DMS153 (cell line): Measurements from ENCODE around the gene ATP1A3.

Experiments
- DNase-seq: peaks from one replicate; lab custom pipeline; 2025; lab: John Stamatoyannopoulos, UW

The ATP1A3 gene

DNA sequence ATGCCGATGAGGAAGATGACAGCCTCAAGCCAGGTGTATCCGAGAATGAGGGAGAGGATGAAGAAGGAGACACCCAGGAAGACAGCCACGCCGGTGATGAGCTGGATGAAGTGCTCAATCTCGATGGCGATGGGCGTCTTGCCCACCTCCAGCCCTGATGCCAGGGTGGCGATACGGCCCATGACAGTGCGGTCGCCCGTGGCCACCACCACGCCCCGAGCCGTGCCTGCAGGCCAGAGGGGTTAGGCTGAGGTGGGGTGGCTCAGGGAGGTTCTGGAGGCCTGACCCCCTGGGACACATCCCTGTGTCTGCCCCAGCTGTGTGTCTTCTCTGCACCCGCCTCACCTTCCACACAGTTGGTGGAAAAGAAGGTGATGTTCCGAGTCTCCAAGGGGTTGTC, 9.1 kb downstream of the ATP1A3 start:
- DNase-seq: no peak

DNA sequence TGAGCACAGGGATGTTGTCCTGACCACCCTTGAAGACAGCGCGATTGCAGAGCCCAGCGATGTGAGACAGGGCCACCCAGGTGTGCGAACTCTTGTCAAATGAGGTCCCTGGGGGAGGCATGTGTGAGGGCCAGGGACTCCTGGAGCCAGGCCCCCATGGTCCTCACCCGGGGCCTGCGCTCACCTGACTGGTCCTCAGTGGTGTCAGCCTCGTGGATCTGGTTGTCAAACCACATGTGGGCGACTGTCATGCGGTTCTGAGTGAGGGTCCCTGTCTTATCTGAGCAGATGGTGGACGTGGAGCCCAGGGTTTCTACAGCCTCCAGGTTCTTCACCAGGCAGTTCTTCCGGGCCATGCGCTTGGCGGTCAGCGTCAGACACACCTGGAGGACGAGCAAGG, 12.3 kb downstream of the ATP1A3 start:
- DNase-seq: no peak

DNA sequence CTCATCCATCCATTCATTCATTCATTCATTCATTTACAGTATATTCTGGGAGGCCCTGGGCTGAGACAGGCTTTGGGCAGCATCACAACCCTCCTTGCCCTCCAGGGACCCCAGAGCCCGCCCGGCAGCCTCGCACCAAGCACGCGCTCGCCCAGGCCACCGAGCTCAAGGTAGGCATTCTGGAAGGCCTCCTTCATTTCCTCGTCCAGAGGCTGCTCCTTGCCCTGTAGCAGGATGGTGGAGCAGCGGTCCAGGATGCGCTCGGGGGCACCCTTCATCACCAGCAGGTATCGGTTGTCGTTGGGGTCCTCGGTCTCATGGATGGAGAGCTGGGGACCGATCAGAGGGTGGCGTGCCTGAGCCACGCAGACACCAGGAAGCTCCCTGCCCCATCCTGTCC, 15.6 kb downstream of the ATP1A3 start:
- no peak for DNase-seq

DNA sequence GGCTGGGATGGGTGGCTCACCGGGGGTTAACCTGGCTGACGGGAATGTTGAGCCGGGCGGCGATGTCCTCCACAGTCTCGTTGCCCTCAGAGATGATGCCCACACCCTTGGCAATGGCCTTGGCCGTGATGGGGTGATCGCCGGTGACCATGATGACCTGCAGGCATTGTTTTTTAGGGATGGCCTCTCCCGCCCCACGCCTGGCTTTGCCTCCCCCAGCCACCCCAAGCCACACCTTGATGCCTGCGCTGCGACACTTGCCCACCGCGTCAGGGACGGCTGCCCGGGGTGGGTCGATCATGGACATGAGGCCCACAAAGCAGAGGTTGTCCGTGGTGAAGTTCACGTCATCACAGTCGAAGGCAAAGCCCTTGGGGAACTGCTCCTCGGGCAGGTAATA, 16.1 kb downstream of the ATP1A3 start:
- no peak for DNase-seq

DNA sequence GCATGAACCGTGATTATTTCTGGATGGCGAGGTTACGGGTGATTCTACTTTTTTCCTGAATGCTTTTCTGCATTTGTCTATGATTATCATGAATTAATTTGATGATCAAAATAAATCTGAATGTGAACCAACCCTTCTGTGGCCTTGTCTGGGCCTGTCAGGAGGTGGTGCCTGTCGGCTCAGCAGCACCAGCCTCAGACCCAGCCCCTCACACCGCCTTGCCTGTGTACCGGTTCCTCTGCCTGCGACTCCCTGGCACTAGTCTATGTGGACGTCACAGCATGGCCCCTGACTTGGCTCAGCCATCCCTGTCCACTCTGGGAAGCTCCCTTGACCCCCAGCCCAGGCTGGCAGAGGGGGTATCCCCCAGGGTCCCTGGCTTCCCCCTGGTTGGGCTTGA, 19.4 kb downstream of the ATP1A3 start:
- DNase-seq: no peak

DNA sequence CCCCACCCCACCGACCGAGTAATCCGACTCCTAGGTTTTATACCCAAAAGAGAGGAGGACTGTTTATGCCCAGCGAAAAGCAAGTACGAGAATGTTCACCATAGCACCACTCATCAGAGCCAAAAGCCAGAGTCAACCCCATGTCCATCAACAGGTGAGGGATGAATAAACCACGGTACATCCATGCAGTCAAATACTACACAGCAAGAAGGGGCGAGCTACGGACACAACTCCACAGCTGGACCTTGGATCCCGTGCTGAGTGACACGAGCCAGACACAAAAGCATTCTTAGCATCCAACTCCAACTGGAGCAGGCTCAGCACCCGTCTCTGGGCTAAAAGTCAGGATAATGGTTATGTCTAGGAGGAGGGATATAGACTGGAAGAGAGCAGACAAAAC, 22.7 kb downstream of the ATP1A3 start:
- no peak for DNase-seq

DNA sequence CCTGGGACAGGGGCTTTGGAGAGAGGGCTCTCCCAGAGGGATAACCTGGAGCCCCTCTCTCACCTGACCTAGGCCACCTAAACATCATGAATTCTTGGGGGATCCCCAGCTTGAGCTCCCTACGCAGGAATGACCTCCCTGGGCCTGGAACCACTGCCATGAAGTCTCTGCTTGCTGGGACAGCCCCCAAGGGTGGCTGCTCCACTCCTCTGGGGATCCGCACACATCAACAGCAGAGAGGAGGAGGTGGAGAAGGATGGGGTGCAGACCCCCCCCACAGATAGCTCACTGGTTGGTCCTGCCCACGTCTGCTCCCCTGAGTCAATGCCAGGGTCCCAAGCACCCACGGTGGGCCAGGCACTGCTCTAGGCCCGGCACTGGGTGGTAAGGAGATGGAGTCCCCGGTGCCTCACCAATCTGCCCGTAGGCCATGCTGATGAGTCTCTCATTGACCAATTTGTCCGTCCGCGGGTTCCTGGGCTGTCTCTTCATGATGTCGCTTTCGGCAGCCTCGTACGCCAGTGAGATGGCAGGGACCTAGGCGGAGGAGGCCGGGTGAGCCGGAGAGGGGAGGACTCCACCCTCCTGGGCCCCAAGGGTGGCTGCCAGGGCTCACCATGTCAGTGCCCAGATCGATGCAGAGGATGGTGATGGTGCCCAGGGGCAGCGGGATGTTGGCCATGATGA, 24.1 kb downstream of the ATP1A3 start:
- DNase-seq: no peak

DNA sequence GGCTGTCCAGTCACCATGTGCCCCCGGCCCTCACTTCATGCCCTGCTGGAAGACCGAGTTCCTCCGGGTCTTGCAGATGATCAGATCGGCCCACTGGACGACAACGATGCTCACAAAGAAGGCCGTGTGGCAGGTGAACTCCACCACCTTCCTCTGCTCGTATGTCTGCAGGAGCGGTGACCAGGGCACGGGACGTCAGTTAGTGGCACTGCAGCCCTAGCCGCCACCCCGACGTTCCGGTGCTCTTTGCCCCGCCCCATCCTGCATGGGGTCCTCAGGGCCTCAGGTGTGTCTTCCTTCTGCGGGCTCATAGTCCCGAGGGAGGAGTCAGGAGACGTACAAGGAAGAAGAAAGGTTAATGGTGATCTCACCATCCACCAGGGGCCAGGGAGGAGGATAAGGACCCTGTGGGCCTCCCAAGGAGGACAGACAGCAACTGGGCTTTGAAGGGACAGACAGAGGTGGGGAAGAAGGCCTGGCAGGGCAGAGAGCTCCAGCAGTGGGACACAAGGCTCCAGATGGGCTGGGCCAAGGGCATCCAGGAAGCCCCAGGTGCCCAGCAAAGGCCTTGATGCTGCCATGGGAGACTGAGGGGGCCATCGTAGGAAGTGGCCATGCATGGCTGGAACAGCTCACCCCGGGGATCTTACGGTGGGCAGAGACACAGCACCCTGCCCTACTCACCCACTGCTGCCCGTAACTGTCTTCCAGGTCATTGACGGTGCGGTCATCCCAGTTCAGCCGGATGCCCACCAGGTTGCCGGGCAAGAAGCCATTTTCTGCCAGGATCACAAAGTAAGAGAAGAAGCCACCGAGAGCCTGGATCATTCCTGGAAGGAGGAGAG, 25.1 kb downstream of the ATP1A3 start:
- DNase-seq: no peak

DNA sequence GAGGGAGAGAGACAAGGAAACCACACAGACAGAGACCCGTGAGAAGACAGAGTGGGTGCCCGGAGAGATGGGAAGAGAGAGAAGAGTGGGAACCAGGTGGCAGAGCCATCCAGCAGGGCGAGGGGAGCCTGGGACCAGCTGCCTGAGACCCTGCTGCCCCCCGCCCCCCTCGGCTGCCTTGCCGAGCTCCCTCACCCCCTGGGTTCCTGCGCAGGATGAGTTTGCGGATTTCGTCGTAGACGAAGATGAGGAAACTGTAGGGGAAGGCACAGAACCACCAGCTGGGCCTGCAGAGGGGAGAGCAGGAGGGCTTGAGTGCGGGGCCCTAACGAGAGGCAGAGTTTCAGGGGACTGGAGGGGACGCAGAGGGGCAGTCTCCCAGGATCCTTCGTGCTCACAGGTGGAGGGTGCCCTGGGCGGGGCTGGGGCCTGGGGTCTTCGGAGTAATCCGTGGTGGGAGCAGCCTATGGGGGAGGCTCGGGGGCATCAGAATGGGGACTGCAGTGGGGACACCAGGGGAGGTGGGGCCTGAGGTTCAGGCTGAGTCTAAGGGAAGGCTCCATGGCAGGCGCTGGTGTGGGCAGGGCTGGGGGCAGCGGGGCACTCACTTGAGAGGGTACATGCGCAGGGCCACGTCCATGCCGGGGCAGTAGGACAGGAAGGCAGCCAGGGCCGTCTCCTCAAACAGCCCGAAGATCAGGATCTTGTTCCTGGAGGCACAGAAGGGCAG, 26.8 kb downstream of the ATP1A3 start:
- DNase-seq: no peak

DNA sequence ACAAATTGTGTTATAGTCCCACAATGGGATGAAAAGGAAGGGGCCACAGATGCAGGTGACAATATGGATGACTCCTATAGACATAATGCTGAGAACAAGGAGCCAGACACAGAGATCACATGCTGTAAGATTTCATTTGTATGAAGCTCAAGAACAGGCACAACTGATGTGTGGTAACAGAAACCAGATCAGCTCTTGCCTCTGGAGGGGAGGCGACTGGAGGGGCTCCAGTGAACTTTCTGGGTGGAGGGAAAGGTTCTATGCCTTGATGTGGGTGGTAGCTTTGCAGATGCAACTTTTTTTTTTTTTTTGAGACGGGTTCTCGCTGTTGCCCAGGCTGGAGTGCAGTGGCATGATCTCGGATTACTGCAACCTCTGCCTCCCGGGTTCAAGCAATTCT, 28.9 kb downstream of the ATP1A3 start:
- no peak for DNase-seq

DNA sequence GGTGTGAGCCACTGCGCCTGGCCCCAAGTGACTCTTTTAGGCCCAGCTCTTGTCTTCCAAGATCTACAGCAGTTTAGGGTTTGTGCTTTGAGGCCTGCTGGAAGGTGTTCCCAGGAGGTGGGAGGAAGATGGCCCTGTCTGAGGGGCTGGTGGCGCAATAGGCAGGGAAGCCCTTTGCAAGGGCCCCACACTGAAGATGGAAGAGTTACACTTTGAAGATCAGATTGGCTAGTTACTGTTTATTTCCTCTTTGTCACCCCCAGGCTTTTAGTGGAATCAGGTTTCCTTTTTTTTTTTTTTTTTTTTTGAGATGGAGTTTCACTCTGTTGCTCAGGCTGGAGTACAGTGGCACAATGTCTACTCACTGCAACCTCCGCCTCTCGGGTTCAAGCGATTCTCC, 33.1 kb downstream of the ATP1A3 start:
- no peak for DNase-seq

DNA sequence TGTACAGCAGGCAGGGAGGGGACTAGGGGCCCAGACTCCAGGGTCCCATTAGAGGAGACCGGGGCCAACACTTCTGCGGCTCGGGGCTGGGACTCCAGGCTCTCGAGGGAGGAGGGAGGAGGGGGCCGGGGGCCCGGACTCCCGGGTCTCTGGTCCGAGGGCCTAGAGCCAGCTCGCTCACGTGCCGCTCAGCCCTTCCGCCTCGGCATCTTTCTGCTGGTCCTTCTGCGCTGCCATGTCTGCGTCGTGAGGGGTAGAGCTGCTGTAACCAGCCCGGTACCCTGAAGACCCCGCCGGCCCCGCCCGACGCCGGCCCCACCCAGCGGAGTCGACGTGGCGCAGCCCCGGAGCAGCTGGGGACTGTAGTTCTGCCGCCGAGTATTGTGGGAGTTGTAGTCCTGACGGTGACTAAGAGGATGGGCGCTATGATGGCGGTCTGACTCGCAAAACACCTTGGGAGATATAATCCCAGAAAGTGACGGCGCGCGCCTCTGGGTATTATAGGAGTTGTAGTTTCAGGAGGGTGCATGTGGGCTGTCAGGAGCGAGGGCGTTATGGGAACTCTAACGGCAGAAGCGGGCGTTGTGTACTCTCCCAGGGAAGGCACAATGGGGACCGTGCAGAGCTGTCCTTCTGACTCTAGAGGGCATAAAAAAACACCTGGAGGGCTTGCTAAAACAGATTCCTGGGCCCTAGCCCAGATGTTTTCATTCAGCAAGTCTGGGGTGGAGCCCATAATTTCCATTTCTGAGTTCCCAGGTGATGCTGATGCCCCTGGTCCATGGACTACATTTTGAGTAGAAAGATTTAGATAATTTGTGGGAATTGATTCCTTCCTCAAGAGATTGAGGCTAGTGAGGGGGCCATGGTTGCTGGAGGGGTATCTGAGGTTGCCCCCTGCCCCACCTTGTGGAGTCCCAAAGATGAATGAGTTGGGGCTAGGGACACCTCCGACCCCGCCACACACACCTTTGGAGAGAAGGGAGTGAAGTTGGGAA, 34.7 kb downstream of the ATP1A3 start, which contains the start of gene RABAC1:
Gene RABAC1, minus strand, starts transcription at position 266 of the 998 bp plus-strand sequence. Its CDS starts 29 bp downstream, at position 237.
- peak; percentile 92 for DNase-seq

DNA sequence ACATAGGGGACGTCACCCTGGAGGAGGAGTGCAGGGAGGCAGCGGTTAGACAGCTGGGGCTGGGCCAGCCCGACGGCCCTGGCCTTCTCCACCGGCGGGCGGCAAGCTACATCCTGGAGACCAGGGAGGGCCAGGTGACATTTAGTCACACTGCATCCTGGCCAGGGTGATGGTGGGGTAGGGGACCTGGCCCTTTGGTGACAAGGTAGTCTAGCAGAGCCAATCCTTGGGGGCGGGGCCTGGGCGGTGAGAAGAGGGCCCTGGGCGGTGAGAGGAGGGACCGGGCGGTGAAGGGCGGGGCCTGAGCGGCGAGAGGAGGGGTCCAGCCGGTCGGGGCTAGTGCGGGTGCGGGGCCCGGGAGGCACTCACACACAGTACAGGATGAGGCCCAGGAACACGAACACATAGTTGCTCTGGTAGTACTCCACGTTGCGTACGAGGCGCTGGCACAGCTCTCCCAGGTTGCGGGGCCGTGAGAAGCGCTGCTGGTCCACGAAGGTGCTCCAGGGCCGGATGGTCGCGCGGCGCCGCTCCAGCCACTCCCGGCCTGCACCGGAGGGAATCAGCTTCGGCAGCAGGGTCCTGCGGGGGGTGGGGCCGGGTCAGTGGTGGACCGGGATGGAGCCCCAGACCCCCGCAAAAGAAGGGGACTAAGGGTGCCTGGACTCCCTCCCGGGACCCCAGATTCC, 35.5 kb downstream of the ATP1A3 start:
- DNase-seq: peak; percentile 58

DNA sequence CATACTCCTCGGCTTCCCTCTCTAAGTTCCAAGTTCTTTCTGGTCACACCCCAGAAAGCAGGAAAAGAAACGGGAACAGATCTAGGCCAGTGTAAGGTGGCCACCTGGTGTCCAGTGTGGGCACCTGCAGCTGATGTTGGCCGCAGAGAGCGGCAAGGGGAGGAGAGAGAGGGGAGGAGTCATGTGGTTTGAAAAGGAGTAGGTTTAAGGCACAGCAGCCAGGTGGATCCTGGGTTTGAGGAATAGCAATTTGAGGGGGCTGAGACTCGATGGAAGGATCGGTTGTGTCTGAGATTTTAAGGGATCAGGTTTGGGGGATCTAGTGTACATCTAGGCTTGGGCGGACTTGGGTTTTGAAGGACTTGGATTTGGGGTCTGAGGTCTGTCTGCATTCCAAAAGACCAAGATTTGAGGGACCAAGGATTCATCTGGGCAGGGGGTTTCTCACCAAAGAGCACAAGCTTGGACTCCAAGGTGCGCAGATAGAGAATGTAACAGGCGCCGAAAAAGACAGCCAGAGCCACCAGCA, 36.1 kb downstream of the ATP1A3 start:
- DNase-seq: peak; percentile 75

DNA sequence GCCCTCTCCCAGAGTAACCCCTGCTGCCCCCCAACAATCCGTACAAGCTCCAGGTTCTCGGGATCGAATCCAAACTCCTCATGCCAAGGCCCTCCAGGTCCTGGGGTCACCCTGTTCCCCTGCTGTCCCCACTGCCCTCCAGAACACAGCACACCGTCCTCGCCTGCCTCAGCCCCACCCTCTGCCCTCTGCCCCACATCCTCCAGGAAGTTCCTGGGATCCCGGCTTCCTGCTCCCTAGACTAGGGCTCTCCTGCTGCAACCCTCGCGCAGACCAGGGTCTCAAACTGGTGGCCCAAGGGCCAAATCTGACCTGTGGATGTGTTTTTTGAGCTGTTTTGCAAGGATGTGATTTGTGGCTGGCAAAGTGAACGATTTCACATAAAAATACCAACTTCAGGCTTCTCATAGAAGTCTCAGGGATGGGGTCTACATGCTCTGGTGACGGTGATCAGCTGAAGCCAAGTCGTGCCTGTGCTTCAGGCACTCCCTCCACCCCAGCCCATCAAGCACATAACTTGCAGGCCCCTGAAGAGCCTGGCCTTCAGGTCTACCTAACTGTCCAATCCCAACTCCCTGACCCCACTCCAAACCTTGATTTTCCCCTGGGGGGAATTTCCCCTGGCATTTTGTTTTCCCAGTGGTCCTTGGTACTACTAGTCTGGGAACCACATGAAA, 36.7 kb downstream of the ATP1A3 start:
- DNase-seq: no peak

DNA sequence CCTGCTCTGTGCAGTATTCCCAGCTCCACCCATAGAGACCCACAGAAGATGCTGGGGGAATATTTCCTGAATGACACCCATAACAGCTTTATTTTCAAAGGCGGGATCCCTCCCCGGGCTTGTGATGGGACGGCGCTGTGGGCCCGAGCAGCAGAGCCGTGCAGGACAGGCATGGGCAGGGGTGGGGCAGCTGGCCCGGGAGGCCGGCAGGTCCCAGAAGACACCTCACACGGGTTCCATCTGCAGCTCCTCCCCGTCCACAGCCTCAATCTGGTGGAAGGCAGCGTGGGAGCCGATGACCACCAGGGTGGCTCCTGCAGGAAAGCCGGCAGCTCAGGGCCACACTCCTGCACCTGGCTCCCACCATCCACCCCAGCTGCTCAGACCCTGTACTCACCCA, 37.4 kb downstream of the ATP1A3 start:
- DNase-seq: no peak

DNA sequence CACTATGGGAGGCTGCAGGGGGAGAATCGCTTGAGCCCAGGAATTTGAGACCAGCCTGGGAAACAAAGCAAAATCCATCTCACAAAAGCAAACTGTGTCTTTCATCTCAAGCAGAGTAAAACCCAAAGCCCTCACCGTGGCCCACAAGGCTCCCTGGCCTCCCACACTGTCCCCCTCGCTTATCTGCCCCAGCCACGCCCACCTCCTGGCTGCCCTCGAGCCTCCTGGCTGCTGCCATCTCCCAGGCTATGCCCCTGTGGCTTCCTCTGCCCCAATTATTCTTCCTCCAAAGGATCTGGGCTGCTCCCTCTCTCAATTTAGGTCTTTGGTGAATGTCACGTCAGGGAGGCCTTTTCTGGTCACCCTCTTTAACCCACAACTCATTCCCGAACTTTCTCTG, 38.5 kb downstream of the ATP1A3 start:
- no peak for DNase-seq

DNA sequence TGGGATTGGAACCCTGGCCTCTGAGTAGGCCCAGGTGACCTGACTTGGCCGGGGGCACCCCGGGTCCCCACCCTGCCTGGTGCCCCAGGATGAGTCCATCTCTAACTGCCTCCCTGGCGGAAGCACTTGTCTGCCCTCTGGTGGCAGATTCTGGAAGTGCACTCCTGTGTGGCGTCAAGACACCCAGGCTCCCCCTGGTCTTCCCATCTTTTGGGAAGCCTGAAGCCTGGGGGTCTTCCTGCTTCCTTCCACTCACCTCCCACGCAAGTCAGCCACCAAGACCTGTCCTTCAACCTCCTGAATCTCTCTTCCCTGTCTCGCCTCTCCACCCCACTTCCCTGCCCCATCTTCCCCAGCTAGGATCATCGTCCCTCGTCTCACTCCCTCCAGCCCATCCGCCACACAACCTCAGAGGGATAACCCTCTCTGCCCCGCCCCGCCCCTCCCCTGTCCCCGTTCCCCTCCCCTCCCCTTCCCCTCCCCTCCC, 42.3 kb downstream of the ATP1A3 start:
- DNase-seq: peak; percentile 50

DNA sequence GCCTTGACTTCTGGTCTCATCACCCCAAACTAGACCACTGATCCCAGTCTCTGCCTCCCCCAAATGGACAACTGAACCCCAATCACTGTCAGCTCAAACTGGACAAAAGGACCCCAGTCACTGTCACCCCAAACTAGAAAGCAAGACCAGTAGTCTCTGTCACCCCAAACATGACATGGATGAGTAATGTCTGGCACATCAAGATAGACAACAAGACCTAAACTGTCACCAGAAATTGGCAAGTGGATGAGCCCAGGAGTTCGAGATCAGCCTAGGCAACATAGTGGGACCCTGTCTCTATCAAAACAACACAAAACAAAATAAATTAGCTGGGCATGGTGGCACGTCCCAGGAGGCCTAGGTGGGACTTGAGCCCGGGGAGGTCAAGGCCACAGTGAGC, 46.9 kb downstream of the ATP1A3 start:
- no peak for DNase-seq
